GM21737 (cell line): ENCODE results near the gene SLC18B1.

Experiments used
- ATAC-seq: cut with Tn5 transposase; IDR thresholded peaks from one replicate; pipeline ENCODE4 v1.9.1; 2021; ENCODE audit warnings: mild to moderate bottlenecking, moderate library complexity; ENCODE audit not compliant: unreplicated experiment

SLC18B1 gene

GRCh38 chr6:132797951-132798868, at the start of gene SLC18B1:
Gene SLC18B1 (minus strand): TSS chr6:132798637. CDS start chr6:132798456, 181 bp downstream.
- peak; percentile 45 for ATAC-seq

GRCh38 chr6:132843316-132844035, 45.0 kb upstream of the SLC18B1 start:
- ATAC-seq, result no peak

GRCh38 chr6:132841966-132842365, 43.5 kb upstream of the SLC18B1 start:
- no peak for ATAC-seq

- ATAC-seq, result no peak
Measured at GRCh38 chr6:132832891-132833290, 34.5 kb upstream of the SLC18B1 start.

- no peak for ATAC-seq
Measured at GRCh38 chr6:132830334-132830751, 31.9 kb upstream of the SLC18B1 start.

GRCh38 chr6:132820629-132821381, 22.4 kb upstream of the SLC18B1 start:
- ATAC-seq, result no peak

GRCh38 chr6:132819405-132820161, 21.1 kb upstream of the SLC18B1 start:
- no peak for ATAC-seq

- no peak for ATAC-seq
Measured at GRCh38 chr6:132818404-132819359, 20.2 kb upstream of the SLC18B1 start.

- no peak for ATAC-seq
Measured at GRCh38 chr6:132817554-132818403, 19.3 kb upstream of the SLC18B1 start.

GRCh38 chr6:132816660-132817059, 18.2 kb upstream of the SLC18B1 start:
- no peak for ATAC-seq

- peak; percentile 14 for ATAC-seq
Measured at GRCh38 chr6:132814716-132815570, 16.5 kb upstream of the SLC18B1 start.

- ATAC-seq, result peak; percentile 30
Measured at GRCh38 chr6:132813173-132813856, 14.9 kb upstream of the SLC18B1 start.

GRCh38 chr6:132812756-132813172, 14.3 kb upstream of the SLC18B1 start:
- ATAC-seq, result peak; percentile 6

- ATAC-seq, result no peak
Measured at GRCh38 chr6:132812255-132812732, 13.9 kb upstream of the SLC18B1 start.

- ATAC-seq, result no peak
Measured at GRCh38 chr6:132811276-132811675, 12.8 kb upstream of the SLC18B1 start.

- ATAC-seq, result no peak
Measured at GRCh38 chr6:132805548-132805947, 7.1 kb upstream of the SLC18B1 start.

GRCh38 chr6:132804251-132804650, 5.8 kb upstream of the SLC18B1 start:
- ATAC-seq, result no peak
